ENCODE measurements around the gene MT2A. TPM values are rescaled to one million over a fixed set of nuclear protein-coding genes. Genes with fewer than 3 reads are reported as not detected.
"Not testable (repeated sequence)": the region's sequence is repeated elsewhere in the genome, so short reads cannot be mapped to it uniquely, and the experiment has no call there.

MT2A gene
- total RNA-seq, 1 experiment from 2014 or later = 673 TPM

DNA sequence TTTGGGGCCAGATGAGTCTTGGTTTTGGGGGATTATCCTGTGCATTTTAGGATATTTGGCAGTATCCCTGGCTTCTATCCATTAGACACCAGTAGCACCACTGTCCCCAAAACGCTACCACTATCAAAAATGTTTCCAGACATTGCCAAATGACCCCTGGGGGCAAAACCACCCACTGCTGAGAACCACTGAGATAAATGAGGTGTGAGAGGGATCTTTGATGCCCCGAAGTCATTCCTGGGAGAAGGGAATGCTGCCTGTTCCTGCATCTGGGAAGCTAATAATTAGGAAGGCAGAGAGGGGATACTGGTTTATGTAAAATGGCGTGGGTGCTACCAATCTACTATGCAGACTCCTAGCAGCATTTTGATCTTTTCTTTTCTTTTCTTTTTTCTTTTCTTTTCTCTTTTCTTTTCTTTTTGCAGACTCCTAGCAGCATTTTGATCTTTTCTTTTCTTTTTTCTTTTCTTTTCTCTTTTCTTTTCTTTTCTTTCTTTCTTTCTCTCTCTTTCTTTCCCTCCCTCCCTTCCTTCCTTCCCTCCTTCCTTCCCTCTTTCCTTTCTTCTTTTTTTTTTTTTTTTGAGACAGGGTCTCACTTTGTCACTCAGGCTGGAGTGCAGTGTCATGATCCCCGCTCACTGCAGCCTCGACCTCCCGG is 27.9 kb upstream of the MT2A start:
- no peaks in the 10 kb centered on the region for H3K36me3 ChIP-seq (ENCODE audit: control insufficient read depth, insufficient read depth, low read length)
- H3K27ac ChIP-seq (ENCODE audit: low read length) = no peak overlapping the region
- no TSS peak for BruUV-seq (replicated peaks)
- in situ Hi-C loops (cut with HindIII; ENCODE audit: low pct_unique_long_range_greater_than_20kb, low sequenced_read_pairs) = no loop called here
- H3K27me3 ChIP-seq (ENCODE audit: control insufficient read depth, insufficient read depth, low read length) = no peaks in the 10 kb centered on the region
- no peaks in the 10 kb centered on the region for H3K9me3 ChIP-seq (ENCODE audit: control insufficient read depth, insufficient read depth, low read depth, low read length)
- TF ChIP-seq SIN3A (IDR thresholded peaks at IDR 0.05; ENCODE audit: borderline replicate concordance, insufficient read depth, low read depth, low read length) (no peak), POLR2AphosphoS5 (IDR thresholded peaks at IDR 0.05; ENCODE audit: low read depth, low read length) (no peak), TCF7L2 (IDR thresholded peaks at IDR 0.05; ENCODE audit: low read depth, low read length) (no peak)
- TF ChIP-seq, protein P1, sequence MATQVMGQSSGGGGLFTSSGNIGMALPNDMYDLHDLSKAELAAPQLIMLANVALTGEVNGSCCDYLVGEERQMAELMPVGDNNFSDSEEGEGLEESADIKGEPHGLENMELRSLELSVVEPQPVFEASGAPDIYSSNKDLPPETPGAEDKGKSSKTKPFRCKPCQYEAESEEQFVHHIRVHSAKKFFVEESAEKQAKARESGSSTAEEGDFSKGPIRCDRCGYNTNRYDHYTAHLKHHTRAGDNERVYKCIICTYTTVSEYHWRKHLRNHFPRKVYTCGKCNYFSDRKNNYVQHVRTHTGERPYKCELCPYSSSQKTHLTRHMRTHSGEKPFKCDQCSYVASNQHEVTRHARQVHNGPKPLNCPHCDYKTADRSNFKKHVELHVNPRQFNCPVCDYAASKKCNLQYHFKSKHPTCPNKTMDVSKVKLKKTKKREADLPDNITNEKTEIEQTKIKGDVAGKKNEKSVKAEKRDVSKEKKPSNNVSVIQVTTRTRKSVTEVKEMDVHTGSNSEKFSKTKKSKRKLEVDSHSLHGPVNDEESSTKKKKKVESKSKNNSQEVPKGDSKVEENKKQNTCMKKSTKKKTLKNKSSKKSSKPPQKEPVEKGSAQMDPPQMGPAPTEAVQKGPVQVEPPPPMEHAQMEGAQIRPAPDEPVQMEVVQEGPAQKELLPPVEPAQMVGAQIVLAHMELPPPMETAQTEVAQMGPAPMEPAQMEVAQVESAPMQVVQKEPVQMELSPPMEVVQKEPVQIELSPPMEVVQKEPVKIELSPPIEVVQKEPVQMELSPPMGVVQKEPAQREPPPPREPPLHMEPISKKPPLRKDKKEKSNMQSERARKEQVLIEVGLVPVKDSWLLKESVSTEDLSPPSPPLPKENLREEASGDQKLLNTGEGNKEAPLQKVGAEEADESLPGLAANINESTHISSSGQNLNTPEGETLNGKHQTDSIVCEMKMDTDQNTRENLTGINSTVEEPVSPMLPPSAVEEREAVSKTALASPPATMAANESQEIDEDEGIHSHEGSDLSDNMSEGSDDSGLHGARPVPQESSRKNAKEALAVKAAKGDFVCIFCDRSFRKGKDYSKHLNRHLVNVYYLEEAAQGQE (IDR thresholded peaks at IDR 0.05; ENCODE audit: insufficient read depth in 1 of 2, low read depth in 2 of 2, low read length in 1 of 2) = no peak
- TF ChIP-seq, protein P2, sequence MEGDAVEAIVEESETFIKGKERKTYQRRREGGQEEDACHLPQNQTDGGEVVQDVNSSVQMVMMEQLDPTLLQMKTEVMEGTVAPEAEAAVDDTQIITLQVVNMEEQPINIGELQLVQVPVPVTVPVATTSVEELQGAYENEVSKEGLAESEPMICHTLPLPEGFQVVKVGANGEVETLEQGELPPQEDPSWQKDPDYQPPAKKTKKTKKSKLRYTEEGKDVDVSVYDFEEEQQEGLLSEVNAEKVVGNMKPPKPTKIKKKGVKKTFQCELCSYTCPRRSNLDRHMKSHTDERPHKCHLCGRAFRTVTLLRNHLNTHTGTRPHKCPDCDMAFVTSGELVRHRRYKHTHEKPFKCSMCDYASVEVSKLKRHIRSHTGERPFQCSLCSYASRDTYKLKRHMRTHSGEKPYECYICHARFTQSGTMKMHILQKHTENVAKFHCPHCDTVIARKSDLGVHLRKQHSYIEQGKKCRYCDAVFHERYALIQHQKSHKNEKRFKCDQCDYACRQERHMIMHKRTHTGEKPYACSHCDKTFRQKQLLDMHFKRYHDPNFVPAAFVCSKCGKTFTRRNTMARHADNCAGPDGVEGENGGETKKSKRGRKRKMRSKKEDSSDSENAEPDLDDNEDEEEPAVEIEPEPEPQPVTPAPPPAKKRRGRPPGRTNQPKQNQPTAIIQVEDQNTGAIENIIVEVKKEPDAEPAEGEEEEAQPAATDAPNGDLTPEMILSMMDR (IDR thresholded peaks at IDR 0.05) = no peak
- intact Hi-C loops (cut with micrococcal nuclease; ENCODE audit: unreplicated experiment) = no loop called here
- H3K4me3 ChIP-seq (ENCODE audit: low read depth in 2 of 2, low read length in 2 of 2) = no peak overlapping the region
- ChIA-PET POLR2A (no interaction called here), CTCF (no interaction called here)
- DNase-seq (ENCODE audit: low read depth, low spot score) (no peak), ATAC-seq (no peak)
- no peaks in the 10 kb centered on the region for H3K4me1 ChIP-seq (ENCODE audit: control insufficient read depth, insufficient read depth, low read length)

DNA sequence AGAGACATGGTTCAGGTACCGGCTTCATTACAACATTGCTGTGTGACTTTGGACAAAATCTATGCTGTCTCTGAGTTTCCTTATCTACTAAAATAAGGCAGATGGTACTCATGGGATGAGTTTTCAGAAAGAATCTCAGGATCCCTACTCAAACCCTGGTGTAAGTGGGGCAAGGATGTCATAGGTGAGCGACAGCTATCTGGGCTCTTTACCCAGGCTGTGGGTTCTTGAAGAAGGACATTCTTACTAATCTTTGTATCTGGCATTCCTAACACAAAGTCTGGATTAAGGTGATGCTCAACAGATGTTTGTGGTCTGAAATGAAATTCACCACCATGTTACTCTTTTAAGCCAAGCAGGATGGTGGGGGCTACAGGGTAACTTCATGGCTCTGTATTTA is 25.5 kb upstream of the MT2A start:
- intact Hi-C loops (cut with micrococcal nuclease; ENCODE audit: unreplicated experiment); ATAC-seq; H3K27me3 ChIP-seq (ENCODE audit: control insufficient read depth, insufficient read depth, low read length); CTCF ChIA-PET; BruUV-seq (replicated peaks); H3K4me3 ChIP-seq (ENCODE audit: low read depth in 2 of 2, low read length in 2 of 2); H3K4me1 ChIP-seq (ENCODE audit: control insufficient read depth, insufficient read depth, low read length); H3K27ac ChIP-seq (ENCODE audit: low read length); in situ Hi-C loops (cut with HindIII; ENCODE audit: low pct_unique_long_range_greater_than_20kb, low sequenced_read_pairs); H3K36me3 ChIP-seq (ENCODE audit: control insufficient read depth, insufficient read depth, low read length); H3K9me3 ChIP-seq (ENCODE audit: control insufficient read depth, insufficient read depth, low read depth, low read length); DNase-seq (ENCODE audit: low read depth, low spot score); POLR2A ChIA-PET: not testable (repeated sequence)

DNA sequence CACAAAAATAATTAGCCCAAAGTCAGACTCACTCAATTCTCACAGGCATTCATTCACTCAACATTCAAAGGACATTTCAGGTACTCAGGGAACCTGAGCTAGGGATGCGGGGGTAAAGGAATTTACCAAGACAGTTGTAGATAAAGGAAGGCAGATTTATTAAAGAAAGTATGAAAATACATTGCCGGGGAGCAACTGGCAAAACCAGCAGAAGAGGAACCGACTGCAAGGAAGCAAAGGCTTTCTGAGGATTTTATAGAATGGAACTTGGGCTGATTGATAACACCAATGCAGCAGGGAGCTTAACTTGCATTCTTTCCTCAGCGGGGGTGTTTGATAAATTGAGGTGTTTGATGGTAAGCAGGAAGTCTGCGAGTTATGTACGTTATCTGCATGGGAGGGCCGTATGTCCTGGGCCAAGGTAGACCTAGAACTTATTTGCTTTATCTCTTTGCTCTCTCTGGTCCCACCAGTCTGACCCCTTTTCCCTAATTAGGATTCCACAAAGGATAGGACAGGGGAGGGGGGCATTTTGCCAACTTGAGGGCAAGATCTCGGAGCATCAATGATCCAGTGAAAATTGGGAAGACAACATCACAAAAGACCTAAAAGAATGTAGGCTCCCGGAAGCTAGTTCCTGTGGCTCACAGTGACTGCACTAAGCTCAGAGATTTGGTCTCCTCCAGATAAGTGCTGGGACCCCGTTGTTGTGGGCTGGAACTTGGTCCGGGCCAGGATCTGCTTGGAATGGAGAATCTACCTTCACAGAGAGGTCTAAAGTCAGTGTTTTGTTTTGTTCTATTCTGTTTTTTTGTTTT is 24.8 kb upstream of the MT2A start:
- ChIA-PET POLR2A (no interaction called here), CTCF (no interaction called here)
- no peaks in the 10 kb centered on the region for H3K27me3 ChIP-seq (ENCODE audit: control insufficient read depth, insufficient read depth, low read length)
- intact Hi-C loops (cut with micrococcal nuclease; ENCODE audit: unreplicated experiment) (no loop called here), in situ Hi-C loops (cut with HindIII; ENCODE audit: low pct_unique_long_range_greater_than_20kb, low sequenced_read_pairs) (no loop called here)
- H3K36me3 ChIP-seq (ENCODE audit: control insufficient read depth, insufficient read depth, low read length) = no peaks in the 10 kb centered on the region
- ATAC-seq (no peak), DNase-seq (ENCODE audit: low read depth, low spot score) (no peak)
- no peaks in the 10 kb centered on the region for H3K9me3 ChIP-seq (ENCODE audit: control insufficient read depth, insufficient read depth, low read depth, low read length)
- H3K27ac ChIP-seq (ENCODE audit: low read length) = no peak overlapping the region
- no TSS peak for BruUV-seq (replicated peaks)
- H3K4me3 ChIP-seq (ENCODE audit: low read depth in 2 of 2, low read length in 2 of 2) = no peak overlapping the region
- no peaks in the 10 kb centered on the region for H3K4me1 ChIP-seq (ENCODE audit: control insufficient read depth, insufficient read depth, low read length)
- TF ChIP-seq SIN3A (IDR thresholded peaks at IDR 0.05; ENCODE audit: borderline replicate concordance, insufficient read depth, low read depth, low read length) (no peak), POLR2AphosphoS5 (IDR thresholded peaks at IDR 0.05; ENCODE audit: low read depth, low read length) (no peak), TCF7L2 (IDR thresholded peaks at IDR 0.05; ENCODE audit: low read depth, low read length) (no peak)
- TF ChIP-seq, protein P2 (IDR thresholded peaks at IDR 0.05) = no peak
- TF ChIP-seq, protein P1 (IDR thresholded peaks at IDR 0.05; ENCODE audit: insufficient read depth in 1 of 2, low read depth in 2 of 2, low read length in 1 of 2) = no peak
